Suppressor macrophage (primary cell): ENCODE data around the gene TPO.
"Not testable (repeated sequence)": the region's sequence is repeated elsewhere in the genome, so short reads cannot be mapped to it uniquely, and the experiment has no call there.

ENCODE experiments used
- DNase-seq, 4 experiments: peaks; one replicate each; pipeline ENCODE4 v3.0.0-alpha.2; 2020 to 2022

TPO gene

DNA sequence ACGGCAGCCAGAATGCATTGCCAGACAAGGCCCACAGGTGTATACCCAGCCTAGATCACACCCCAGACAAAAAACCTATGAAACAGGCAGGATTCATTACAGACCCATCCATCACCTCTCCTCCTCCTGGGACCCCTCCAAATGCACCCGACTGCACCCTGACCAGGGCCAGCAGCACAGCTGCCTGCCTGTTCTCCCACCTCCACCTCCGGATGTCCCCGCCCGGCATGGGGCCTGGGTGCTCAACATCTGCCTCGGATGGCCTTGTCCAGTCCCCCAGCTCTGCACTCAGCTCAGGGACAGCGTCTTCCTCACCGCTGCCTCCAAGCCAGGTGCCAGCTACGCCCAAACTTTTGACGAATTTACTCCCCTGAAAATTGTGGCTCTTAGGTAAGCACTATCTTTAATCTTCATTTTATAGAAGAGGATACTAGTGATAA lies 91.1 kb downstream of the TPO start:
- no peak for DNase-seq

DNA sequence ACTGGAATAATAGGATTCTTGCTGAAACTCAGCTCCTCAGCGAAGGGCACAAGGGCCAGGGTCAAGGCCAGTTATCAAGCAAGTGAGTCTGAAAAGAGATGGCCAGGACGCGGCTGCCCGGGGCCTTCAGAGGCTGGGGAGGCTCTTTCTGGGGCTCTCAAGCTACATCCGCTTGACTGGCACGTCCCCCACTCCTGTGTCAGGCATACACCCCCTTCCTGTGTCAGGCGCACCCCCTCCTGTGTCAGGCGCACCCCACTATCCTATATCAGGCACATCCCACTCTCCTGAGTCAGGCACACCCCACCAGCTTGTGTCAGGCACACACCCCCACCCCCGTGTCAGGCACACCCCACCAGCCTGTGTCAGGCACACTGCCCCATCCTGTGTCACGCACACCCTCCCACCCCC lies 91.8 kb downstream of the TPO start:
- no peak for DNase-seq

DNA sequence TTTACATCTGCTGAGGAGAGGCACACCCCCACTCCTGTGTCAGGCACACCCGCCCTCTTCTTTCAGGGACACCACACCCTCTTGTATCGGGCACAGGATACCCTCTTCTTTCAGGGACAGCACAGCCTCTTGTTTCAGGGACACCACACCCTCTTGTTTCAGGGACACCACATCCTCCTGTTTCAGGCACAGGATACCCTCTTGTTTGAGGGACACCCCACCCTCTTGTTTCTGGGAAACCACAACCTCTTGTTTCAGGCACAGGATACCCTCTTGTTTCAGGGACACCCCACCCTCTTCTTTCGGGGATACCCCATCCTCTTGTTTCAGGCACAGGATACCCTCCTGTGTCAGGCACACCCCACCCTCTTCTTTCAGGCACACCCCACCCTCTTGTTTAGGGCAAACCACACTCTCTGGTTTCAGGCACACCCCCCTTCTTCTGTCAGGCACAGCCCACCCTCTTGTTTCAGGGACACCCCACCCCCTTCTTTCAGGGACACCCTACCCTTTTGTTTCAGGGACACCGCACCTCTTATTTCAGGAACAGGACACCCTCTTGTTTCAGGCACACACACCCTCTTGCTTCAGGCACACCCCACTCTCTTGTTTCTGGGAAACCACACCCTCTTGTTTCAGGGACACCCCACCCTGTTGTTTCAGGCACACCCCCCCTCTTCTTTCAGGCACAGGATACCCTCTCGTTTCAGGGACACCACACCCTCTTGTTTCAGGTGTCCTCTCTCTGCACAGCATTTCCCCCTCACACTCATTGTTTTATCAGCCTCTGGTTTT lies 96.2 kb downstream of the TPO start:
- no peak for DNase-seq

DNA sequence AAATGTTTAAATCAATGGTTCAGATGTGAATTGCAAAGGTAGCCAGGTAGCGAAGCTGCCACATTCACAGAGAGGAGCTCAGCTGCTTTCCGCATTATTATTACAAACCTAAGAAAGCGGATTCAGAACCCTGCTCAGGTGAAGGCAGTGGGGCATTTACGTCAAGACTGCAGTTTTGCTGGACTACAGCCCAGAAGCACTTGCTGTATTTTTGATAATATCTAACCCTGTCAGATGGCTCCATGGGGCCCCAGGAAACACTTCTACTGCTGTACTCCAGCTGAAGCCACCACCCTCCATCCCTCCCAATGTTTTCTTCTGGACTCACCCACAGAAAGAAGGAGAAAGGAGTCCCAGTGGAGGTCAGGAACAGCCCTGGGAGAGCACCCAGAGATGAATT lies 96.9 kb downstream of the TPO start:
- DNase-seq: no peak

DNA sequence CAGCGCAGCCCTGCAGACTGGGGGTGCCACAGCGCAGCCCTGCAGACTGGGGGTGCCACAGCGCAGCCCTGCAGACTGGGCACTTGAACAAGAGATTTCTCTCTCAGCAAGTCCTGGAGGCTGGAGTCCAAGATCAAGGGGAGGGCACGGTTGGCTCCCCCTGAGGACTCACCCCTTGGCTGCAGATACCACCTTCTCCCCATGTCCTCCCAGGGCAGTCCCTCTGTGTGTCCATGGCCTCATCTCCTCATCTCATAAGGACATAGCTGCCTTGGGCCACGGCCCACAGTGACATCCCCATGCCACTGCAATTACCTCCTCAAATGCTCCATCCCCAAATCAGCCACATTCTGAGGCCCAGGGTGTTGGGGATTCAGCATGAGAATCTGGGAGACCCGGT lies 98.2 kb downstream of the TPO start:
- DNase-seq: no peak

DNA sequence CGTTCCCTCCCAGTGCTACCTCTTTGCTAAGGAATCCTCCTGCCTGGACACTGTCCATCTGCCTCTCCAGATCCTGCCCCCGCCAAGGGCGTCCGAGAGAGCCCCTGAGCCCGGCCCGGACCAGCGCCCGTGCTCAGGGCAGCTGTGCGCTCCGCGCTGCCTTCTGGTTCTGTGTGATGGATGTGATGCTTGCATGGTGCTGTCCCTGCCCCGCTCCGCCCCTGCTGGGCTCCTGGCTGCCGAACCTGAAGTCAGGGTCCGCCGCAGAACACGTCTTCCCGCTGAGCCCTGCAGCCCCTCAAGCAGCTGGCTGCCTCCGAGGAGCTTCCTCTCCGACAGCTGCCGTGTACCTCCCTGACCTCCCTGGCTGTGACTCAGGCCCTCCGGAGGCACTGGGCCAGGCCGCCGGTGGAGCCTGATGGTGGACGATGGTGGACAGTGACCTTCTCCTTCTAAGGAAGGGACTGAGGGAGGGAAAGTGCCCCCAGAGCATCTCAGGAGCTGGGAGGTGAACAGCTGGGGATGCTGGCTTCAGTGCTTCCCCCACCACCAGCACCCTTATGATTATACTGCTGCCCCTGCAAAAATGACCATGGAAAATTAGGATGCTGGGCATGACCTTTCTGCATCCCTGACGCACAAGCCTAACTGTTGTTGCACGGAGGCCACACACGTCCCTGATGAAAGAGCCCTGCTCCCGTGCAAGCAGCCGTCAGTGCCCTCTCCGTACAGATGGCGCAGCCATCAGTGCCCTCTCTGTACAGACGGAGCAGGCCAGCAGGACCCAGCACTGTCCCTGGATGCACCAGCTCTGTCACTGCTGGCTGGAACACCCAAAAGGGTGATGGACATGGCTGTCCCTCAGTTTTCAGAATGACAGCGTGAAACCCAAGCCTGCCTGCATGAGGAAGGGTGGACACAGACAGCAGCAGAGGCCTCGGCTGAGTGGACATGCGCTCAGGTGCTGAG lies 99.3 kb downstream of the TPO start:
- DNase-seq: no peak

DNA sequence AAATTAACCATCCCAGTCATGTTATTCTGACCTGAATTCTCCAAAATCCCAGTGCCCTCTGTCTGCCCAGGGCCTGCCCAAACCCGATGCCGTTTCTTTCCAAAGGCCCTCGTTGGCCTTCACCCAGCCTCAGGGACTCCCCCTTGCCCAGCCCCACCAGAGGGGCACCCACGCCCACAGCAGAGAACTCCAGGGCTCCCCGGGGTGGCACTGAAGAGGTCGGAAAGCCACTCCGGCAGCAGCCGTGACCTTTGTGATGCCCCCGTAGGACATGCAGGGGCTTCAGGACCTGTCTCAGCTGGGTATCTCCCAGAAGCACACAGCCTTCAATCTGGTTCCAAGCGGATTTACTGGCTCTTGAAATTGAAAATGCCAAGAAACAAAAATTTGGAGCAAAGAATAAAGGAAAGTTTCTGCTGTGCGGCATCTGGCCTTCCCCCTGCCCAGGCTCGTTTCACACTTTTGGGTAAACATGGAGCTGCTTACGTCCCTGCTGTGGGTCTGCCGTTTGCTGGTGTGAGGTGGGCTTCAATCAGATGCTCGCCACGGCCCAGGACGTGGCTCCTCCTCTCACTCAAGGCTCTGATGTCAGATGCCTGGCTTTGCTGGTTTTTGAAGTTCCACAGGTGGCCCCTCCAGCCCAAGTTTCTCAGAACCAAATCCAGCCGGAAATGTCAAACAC lies 101.3 kb downstream of the TPO start:
- DNase-seq: no peak

DNA sequence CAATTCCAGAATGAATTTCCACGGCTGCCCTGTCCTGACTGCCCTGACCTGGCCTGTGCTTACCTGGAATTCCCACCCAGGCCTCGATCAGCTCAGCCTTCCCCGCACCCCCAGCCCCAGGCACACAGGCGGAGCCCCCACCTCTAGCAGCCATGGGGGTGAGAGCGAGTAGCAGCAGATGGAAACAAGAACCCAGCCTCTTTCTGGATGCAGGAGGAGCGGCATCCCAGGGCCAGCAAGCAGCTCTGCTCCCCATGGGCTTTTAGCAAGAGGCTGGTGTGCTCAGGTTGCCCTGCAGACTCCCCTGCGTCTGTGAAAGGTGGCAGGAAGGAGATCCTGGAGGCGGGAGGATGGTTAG lies 101.8 kb downstream of the TPO start:
- no peak for DNase-seq

DNA sequence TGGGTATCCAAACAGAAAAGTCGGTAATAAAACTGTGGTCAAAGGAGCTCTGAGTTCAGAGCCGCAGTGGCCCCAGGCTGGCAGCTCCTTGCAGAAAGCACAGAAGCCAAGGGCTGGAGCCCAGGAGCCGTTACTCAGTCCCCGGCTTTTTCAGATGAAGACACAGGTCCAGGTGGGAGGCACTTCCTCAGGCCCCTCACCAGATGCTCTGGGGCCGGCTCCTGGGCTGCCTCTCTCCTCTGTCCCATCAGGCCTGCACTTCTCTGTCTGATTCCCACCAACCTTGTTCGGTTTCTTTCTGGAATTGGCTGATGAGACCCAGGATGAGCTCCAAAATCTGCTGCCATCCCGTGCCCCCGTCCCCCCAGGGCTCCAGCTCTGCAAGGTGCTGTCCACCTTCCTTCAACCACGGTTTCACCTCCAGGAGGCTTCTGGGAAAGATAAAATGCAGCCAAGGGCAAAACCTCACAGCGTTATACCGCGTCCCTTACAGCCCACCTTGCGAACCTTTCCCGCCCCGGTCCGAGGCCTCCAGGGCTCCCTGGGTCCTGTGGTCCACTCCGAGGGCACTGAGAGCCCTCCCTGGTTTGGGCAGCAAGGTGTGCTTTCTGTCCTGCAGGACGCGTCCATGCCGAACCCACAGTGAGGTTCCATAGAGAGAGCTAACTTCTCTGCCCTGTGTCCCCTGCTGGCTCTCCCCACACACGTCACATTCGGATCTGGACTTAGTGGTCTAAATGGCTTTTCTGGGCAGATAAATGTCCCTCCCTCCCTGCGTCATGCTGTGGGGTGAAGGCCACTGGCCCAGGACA lies 102.9 kb downstream of the TPO start:
- no peak for DNase-seq

DNA sequence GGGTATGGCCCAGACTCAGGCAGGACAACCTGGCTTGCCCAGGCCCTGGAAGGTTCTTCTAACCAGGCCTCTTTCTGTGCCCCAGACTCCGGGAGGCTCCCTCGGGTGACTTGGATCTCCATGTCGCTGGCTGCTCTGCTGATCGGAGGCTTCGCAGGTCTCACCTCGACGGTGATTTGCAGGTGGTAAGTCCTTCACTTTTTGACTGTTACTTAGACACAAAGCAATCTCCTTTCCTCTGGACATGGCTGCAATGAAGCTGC lies 103.5 kb downstream of the TPO start:
- no peak for DNase-seq

DNA sequence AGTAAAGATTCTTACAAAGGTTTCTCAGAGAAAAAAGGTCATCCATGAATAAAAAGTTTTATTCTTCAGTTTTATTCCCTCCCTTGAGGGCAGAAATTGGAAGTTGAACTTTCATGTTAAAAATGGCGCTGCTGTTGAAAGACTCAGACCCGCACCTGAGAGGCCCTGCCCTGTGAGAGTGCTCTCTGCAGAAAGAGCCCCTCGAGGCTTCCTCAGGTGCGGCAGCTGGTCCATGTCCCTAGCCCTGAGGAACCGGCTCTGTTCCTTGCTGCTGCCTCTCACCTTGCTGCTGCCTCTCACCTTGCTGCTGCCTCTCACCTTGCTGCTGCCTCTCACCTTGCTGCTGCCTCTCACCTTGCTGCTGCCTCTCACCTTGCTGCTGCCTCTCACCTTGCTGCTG lies 104.0 kb downstream of the TPO start:
- DNase-seq: not testable (repeated sequence)

DNA sequence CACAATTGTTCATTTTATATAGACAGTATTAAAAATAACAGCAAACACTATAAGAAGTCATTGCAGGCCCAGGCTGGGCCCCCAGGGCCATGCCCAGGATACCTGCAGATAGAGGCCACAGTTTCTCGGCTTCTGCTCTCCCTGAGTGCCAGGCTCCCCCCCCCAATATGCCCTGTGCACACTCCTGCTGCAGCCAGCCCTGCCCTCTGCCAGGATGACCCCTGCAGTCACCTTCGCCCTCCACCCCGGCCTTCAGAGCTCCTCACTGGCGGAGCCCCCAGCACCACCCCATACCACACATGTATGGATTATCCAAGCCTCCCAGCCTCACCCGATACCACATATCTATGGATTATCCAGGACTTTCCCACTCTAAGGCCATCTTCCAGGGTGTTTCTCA lies 104.5 kb downstream of the TPO start:
- DNase-seq: no peak

DNA sequence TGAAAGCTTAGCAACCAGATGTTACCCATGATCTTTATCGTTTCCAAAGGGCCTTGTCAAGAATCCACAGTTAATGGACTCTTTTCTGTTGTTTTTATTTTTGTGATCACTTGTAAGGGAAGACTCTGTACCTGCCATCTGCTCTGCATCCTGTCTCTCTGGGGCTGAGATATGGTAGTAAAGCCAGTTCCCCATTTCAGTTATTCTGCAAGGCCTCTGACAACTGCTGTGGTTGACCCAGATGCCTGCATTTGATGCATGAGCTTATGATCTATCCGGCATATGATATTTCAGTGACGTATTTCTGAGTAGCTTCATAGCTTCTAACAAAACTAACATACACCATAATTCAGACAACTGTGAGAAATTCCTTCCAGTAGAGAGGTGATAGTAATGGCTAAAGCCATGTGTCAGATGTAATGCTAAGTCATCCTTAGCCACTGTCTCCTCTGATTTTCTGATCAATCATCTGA lies 105.1 kb downstream of the TPO start:
- no peak for DNase-seq

DNA sequence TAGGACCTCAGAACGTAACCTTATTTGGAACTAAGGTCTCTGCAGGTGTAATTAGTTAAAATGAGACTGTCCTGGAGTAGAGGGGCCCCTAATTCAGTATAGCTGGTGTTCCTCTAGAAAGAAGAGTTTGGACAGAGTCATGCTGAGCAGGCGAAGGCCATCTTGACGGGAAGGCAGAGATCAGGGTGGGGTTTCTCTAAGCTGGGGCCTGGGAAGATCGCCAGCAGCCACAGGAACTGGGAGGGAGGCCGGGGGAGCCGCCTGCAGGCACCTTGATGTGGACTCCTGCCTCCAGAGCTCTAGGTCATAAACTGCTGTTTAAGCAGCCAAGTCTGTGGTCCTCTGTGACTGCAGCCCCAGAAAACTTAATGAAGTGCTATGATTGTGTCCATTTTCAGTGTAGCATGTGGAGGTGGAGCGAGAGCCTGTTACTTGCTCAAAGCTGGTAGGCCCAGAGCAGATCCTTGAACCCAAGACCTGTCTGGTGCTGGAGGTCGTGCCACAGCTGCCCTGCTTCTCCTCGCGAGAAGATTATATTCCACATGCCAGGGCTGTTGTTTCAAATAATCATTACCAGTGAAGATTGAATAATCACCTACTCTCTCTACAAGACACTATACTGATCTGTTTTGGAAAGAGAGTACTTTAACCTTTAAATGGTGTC lies 105.7 kb downstream of the TPO start:
- DNase-seq: no peak

DNA sequence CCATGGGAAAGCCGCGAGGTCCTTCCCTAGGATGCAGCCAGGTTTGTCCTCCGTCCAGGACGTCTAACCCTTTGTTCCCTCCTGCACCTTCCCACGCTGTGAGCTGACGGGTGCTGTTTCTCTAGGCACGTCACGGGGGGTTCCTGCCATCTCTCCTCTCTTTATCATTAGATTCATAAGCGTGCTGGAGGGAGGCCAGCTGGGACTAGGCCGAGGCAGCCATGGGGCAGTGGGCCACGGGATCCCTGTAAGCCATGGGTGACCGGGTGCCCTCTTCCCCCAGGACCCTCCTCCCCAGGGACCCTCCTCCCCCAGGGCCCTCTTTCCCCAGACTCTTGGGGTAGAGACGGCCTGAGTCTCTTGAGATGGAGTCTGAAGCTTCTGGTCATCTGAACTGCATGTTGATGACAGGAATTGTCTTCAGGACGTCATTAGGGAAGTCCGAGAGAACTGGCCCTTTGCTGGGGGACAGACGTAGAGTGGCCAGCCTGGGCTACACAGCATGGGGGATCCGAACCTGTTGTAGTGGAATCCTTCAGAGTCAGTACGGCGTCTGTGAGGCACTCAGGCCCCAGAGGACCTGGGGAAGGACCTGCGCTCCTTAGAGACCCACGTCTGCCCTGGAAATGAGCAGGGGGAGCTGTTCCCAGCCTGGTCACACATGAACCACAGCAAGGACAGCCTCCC lies 108.1 kb downstream of the TPO start:
- no peak for DNase-seq

DNA sequence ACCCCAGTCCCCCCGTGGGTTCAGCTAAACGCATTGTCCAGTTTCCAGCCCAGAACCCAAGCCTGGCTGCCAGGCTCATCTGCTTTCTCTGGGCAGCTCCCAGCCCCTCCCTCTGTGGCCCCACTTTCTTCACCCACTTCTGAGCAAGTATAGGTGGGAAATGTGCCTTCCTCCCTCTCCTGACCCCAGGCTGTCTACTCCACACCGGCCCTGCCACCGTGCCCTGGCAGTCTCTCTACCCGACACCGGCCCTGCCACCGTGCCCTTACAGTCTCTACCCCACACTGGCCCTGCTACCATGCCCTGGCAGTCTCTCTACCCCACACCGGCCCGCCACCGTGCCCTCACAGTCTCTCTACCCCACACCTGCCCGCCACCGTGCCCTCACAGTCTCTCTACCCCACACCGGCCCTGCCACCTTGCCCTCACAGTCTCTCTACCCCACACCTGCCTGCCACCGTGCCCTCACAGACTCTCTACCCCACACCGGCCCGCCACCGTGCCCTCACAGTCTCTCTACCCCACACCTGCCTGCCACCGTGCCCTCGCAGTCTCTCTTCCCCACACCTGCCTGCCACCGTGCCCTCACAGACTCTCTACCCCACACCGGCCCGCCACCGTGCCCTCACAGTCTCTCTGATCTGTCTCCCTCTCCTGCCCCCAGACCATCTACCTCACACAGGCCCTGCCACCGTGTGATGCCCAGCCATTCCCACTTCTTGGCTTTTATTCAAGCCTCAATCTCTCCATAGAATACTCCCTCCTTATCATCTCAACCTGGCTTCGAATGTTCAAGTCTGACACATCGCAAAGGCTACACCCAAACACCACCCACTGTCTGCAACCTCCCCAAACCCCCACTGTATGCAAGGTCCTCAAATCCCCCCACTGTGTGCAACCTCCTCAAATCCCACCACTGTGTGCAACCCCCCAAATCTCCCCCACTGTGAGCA lies 108.9 kb downstream of the TPO start:
- DNase-seq: no peak

DNA sequence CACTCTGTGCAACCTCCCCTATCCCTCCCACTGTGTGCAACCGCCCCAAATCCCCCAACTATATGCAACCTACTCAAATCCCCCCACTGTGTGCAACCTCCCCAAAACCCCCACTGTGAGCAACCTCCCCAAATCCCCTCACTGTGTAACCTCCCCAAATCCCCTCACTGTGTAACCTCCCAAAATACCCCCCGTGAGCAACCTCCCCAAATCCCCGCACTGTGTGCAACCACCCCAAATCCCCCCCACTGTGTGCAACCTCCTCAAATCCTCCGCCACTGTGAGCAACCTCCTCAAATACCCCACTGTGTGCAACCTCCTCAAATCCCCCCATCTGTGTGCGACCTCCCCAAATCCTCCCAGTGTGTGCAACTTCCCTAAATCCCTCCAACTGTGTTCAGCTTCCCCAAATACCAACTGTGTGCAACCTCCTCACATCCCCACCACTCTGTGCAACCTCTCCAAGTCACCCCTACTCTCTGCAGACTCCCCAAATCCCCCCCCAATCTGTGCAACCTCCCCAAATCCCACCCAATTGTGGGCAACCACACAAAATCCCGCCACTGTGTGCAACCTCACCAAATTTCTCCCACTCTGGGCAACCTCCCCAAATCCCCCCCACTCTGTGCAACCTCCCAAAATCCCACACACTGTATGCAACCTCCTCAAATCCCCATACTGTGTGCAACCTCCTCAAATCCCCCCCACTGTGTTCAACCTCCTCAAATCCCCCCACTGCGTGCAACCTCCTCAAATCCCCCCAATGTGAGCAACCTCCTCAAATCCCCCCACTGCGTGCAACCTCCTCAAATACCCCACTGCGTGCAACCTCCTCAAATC lies 114.1 kb downstream of the TPO start:
- no peak for DNase-seq

DNA sequence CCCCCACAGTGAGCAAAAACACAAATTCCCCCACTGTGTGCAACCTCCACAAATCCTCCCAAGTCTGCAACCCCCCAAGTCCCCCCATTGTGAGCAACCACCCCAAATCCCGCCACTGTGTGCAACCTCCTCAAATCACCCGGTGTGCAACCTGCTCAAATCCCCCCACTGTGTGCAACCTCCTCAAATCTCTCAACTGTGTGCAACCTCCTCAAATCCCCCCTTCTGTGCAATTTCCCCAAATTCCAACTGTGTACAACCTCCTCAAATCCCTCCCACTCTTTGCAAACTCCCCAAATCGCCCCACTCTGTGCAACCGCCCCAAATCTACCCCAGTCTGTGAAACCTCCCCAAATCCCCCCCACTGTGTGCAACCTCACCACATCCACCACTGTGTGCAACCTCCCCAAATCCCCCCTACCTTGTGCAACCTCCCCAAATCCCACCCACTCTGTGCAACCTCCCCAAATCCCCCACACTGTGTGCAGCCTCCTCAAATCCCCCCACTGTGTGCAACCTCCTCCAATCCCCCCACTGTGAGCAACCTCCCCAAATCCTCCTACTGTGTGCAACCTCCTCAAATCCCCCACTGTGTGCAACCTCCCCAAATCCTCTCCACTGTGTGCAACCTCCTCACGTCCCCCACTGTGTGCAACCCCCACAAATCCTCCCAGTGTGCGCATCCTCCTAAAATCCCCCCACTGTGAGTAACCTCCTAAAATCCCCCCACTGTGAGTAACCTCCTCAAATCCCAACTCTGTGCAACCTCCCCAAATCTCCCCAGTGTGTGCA lies 115.2 kb downstream of the TPO start:
- DNase-seq: no peak
